Osteoblast (primary cell): ENCODE results near the gene EIF4A3. TPM values are rescaled to one million over a fixed set of nuclear protein-coding genes. Genes with fewer than 3 reads are reported as not detected.

Source experiments
- DNase-seq: peaks from one replicate; pipeline ENCODE4 v3.0.0; 2011; ENCODE audit warnings: low spot score, mixed read lengths; ENCODE audit not compliant: insufficient read length; ENCODE audit errors: missing footprints
- H2AFZ ChIP-seq: 2 replicates; pipeline ENCODE4 v1.6.0; 2011; ENCODE audit warnings: mild to moderate bottlenecking, low read length
- H3K27ac ChIP-seq: 2 replicates; pipeline ENCODE4 v1.5.1; 2011; ENCODE audit warnings: mild to moderate bottlenecking, low read depth, low read length, moderate library complexity
- H3K27me3 ChIP-seq: 2 replicates; pipeline ENCODE4 v1.6.0; 2012; ENCODE audit warnings: mild to moderate bottlenecking, control low read depth, inconsistent platforms, low read length, moderate library complexity; ENCODE audit not compliant: insufficient read depth
- H3K36me3 ChIP-seq: 2 replicates; pipeline ENCODE4 v1.5.1; 2011; ENCODE audit warnings: mild to moderate bottlenecking, low read length, control low read depth, moderate library complexity; ENCODE audit not compliant: insufficient read depth
- H3K4me1 ChIP-seq: 2 replicates; pipeline ENCODE4 v1.5.1; 2011; ENCODE audit warnings: mild to moderate bottlenecking, low read length, control low read depth, moderate library complexity; ENCODE audit not compliant: insufficient read depth
- H3K4me2 ChIP-seq: 2 replicates; pipeline ENCODE4 v1.6.0; 2011; ENCODE audit warnings: mild to moderate bottlenecking, low read length; ENCODE audit not compliant: insufficient read depth
- H3K4me3 ChIP-seq: fragments of 200-600 bp; sonication (generic); 3 replicates; pipeline ENCODE4 v1.5.1; 2012; ENCODE audit warnings: mild to moderate bottlenecking, low read length, inconsistent platforms; ENCODE audit not compliant: insufficient read depth
- H3K79me2 ChIP-seq: 2 replicates; pipeline ENCODE4 v1.6.0; 2012; ENCODE audit warnings: mild to moderate bottlenecking, low read length, control low read depth, inconsistent platforms; ENCODE audit not compliant: insufficient read depth
- H3K9me3 ChIP-seq: 2 replicates; pipeline ENCODE4 v1.5.1; 2011; ENCODE audit warnings: low read depth, low read length, control low read depth
- H4K20me1 ChIP-seq: 2 replicates; pipeline ENCODE4 v1.6.0; 2012; ENCODE audit warnings: mild to moderate bottlenecking, low read length, control low read depth; ENCODE audit not compliant: insufficient read depth
- total RNA-seq: library from RNA; depleted of rRNA; stranded (reverse); fragments of >200 nt; gene quantifications from 2 replicates; pipeline ENCODE4 v1.2.3, GENCODE V29; 2012
- TF ChIP-seq, protein P1 (sequence below): IDR thresholded peaks from 2 replicates; pipeline ENCODE4 v1.5.1; 2011; ENCODE audit warnings: mild to moderate bottlenecking, low read depth, low read length, moderate library complexity; ENCODE audit errors: extremely low read depth

Gene EIF4A3
- total RNA-seq, 1 donor = 44.5 TPM

DNA sequence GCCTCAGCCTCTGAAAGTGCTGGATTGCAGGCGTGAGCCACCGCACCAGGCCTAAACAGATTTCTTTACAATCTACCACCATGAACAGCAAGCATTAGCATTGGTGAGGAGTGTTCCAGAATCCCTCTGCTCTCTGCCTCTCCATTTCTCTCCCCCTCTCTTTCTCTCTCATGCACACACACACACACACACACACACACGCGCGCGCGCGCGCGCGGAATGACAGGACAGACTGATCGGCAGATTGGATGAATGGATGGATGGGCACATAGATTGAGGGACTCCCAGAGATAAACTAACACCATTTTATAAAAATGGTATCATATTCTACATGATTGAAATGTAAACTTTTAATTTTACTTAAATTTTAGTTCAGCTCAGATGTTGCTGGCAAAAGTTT is 26.2 kb upstream of the EIF4A3 start:
- Histone ChIP-seq H2AFZ (no peak overlapping the region), H3K4me3 (no peak overlapping the region), H3K4me1 (no peaks in the 10 kb centered on the region), H3K79me2 (no peaks in the 10 kb centered on the region), H3K4me2 (no peak overlapping the region), H3K27me3 (peaks cover 4% of the 10 kb centered on the region), H3K27ac (no peak overlapping the region), H3K36me3 (no peaks in the 10 kb centered on the region), H4K20me1 (no peaks in the 10 kb centered on the region), H3K9me3 (no peaks in the 10 kb centered on the region)
- DNase-seq = no peak
- TF ChIP-seq, protein P1, sequence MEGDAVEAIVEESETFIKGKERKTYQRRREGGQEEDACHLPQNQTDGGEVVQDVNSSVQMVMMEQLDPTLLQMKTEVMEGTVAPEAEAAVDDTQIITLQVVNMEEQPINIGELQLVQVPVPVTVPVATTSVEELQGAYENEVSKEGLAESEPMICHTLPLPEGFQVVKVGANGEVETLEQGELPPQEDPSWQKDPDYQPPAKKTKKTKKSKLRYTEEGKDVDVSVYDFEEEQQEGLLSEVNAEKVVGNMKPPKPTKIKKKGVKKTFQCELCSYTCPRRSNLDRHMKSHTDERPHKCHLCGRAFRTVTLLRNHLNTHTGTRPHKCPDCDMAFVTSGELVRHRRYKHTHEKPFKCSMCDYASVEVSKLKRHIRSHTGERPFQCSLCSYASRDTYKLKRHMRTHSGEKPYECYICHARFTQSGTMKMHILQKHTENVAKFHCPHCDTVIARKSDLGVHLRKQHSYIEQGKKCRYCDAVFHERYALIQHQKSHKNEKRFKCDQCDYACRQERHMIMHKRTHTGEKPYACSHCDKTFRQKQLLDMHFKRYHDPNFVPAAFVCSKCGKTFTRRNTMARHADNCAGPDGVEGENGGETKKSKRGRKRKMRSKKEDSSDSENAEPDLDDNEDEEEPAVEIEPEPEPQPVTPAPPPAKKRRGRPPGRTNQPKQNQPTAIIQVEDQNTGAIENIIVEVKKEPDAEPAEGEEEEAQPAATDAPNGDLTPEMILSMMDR = no peak

DNA sequence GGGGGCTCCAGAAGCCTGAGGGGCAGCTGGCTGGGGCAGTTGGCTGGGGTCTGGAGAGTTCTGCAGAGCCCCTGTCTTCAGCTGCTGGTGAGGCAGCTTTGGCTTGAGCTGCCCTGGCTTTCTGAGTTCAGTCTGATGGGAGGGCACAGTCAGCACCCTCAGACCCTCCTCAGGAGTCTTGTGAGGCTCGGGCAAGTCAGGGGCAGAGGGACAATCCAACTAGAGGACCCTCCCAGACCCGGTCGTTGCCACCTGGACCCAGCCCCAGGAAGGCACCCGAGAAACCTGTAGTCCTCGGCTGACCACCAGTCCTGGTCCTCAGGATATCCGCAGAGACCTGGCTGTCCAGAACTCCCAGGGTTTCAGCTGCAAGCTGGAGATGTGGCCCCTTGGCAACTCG is 24.8 kb upstream of the EIF4A3 start:
- H3K27ac ChIP-seq = no peak overlapping the region
- no peak overlapping the region for H3K4me2 ChIP-seq
- H3K36me3 ChIP-seq = no peaks in the 10 kb centered on the region
- H4K20me1 ChIP-seq = no peaks in the 10 kb centered on the region
- TF ChIP-seq, protein P1 = no peak
- H3K4me1 ChIP-seq = no peaks in the 10 kb centered on the region
- no peaks in the 10 kb centered on the region for H3K79me2 ChIP-seq
- no peaks in the 10 kb centered on the region for H3K9me3 ChIP-seq
- no peak overlapping the region for H3K4me3 ChIP-seq
- no peak overlapping the region for H2AFZ ChIP-seq
- H3K27me3 ChIP-seq = peaks cover 4% of the 10 kb centered on the region
- peak; percentile 52 for DNase-seq

DNA sequence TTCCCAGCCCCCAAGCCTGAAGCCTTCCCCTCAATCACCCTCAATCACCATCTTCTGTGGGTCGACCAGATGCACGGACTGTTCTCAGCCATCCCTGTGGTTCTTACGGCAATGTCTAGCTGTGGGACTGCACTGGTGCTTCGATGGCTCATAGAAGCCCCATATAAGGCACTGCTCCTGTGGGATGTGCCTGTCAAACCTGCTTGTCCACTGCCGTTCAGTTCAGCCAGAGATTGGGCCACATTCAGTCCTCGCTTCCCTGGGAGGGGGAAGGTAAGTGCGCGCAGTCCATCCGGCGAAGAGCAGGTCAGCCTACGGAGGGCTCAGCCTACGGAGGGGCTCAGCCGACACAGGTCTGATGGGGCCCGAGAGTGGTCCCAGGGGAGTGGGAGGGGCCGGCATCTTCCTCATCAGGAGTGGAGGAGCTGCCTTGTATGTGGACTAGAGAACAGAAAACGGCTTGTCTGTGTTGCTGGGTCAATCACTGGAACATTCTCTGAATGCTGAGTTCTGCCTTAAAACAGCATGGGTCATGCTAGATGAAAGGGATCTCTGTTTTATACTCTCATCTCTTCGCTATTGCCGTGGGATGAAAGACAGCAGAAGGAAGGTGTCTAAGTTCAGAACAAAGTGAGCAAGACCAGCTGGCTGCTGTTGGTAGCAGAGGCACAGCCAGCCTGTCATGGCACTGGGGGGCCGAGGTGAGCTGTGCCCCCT is 23.0 kb upstream of the EIF4A3 start, which contains the start of gene CARD14:
Gene CARD14 (plus strand): TSS at position 247 of the 717 bp plus-strand sequence. CDS start 11,409 bp downstream, outside the sequence.
- Histone ChIP-seq H3K4me1 (no peaks in the 10 kb centered on the region), H3K4me2 (no peak within 1 kb of the TSS), H4K20me1 (no peaks in the 10 kb centered on the region), H3K4me3 (no peak within 1 kb of the TSS), H3K36me3 (no peaks in the 10 kb centered on the region), H2AFZ (no peak within 1 kb of the TSS), H3K79me2 (no peaks in the 10 kb centered on the region), H3K9me3 (no peaks in the 10 kb centered on the region), H3K27me3 (peaks cover 4% of the 10 kb centered on the region), H3K27ac (no peak within 1 kb of the TSS)
- TF ChIP-seq, protein P1 = no peak
- DNase-seq = peak; percentile 75

DNA sequence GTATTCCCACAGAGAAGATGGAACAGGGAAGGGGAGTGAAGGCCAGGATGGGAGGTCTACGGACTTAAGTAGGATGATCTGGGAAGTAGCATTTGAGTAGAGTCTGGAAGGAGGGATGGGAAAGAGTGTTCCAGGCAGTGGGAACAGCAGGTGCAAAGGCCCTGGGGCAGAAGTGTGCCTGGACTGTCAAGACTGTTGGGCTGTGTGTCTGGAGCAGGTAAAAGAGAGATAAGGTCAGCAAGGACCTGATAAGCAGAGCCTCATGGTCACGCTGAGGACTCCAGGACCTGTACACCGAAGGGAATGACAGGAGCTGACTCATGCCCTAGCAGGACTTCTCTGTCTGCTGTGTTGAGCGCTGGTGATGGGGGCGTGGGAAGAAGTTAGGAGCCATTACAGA is 22.2 kb upstream of the EIF4A3 start:
- TF ChIP-seq, protein P1 = no peak
- no peak overlapping the region for H3K27ac ChIP-seq
- H3K4me3 ChIP-seq = no peak overlapping the region
- DNase-seq = peak; percentile 56
- H3K27me3 ChIP-seq = peaks cover 4% of the 10 kb centered on the region
- H3K9me3 ChIP-seq = no peaks in the 10 kb centered on the region
- no peaks in the 10 kb centered on the region for H3K4me1 ChIP-seq
- no peaks in the 10 kb centered on the region for H3K36me3 ChIP-seq
- H2AFZ ChIP-seq = no peak overlapping the region
- H4K20me1 ChIP-seq = no peaks in the 10 kb centered on the region
- H3K79me2 ChIP-seq = no peaks in the 10 kb centered on the region
- H3K4me2 ChIP-seq = no peak overlapping the region
